K562 (cell line): ENCODE results near the gene SDR42E2. TPM values are rescaled to one million over a fixed set of nuclear protein-coding genes. Genes with fewer than 3 reads are reported as not detected.

ENCODE experiments used
- ATAC-seq: fragments of 200-7000 bp; cut with Tn5 transposase; 3 replicates; pipeline ENCODE4 v1.9.1; 2020; ENCODE audit warnings: moderate library complexity
- BruUV-seq: library from RNA; stranded (reverse); fragments of 400-500 nt; replicated peaks from 2 replicates; lab custom pipeline; 2021; lab: Mats Ljungman, UMichigan
- CTCF ChIA-PET: fragments of 300-600 bp; formaldehyde crosslinking; extraction: SDS; loops from one replicate; lab custom pipeline; 2021; ENCODE audit warnings: low intra/inter-chr PET ratio; lab: Yijun Ruan, JAX
- POLR2A ChIA-PET: fragments of 300-600, 350-650 bp; sonication (Branson Sonifier 250); formaldehyde crosslinking; extraction: SDS; loops from one replicate; lab custom pipeline; 2021; ENCODE audit warnings: antibody characterized with exemption, inconsistent platforms; lab: Yijun Ruan, JAX
- DNase-seq, 4 experiments: peaks; one replicate each; pipeline versions ENCODE4 v3.0.0 to v3.0.0-alpha.2; 2011 to 2018; ENCODE audit warnings: low spot score in 3 of 4, mixed read lengths in 3 of 4; ENCODE audit errors: extremely low read depth in 1 of 4
- FAIRE-seq: peaks from 2 replicates; lab custom pipeline; 2011; peaks lifted over from hg19 to GRCh38; lab: Jason Lieb, UNC
- H2AFZ ChIP-seq: 2 replicates; pipeline ENCODE4 v1.6.0; 2011; ENCODE audit warnings: low read depth, low read length, control low read depth, inconsistent platforms
- H3K27ac ChIP-seq: fragments of 200-600 bp; 3 replicates; pipeline ENCODE4 v1.8.0; 2011; ENCODE audit warnings: low read depth, mild to moderate bottlenecking, control low read depth, inconsistent platforms, low read length, moderate library complexity, mixed read lengths; ENCODE audit errors: extremely low read depth
- H3K27me3 ChIP-seq, 2 experiments: fragments of 300-600 bp in 1 of 2; 2 replicates in 1 of 2; 3 replicates in 1 of 2; pipeline versions ENCODE4 v1.6.0 to v1.8.0; 2011; ENCODE audit warnings: inconsistent platforms in 2 of 2, low read length in 2 of 2, mild to moderate bottlenecking in 1 of 2, mixed read lengths in 1 of 2, moderate library complexity in 1 of 2; ENCODE audit not compliant: control insufficient read depth in 2 of 2, insufficient read depth in 2 of 2
- H3K36me3 ChIP-seq: fragments of 300-600 bp; 3 replicates; pipeline ENCODE4 v1.8.0; 2011; ENCODE audit warnings: mild to moderate bottlenecking, low read length, inconsistent platforms; ENCODE audit not compliant: control insufficient read depth, insufficient read depth
- H3K4me1 ChIP-seq, 2 experiments: fragments of 200-600 bp in 1 of 2; replicated peaks in 1 of 2; 2 replicates in 1 of 2; 3 replicates in 1 of 2; pipeline versions ENCODE4 v1.5.1 to v1.8.0; 2011; ENCODE audit warnings: inconsistent platforms in 2 of 2, low read length in 2 of 2, mild to moderate bottlenecking in 1 of 2, mixed read lengths in 1 of 2, moderate library complexity in 1 of 2; ENCODE audit not compliant: control insufficient read depth in 2 of 2, insufficient read depth in 2 of 2
- H3K4me2 ChIP-seq: 2 replicates; pipeline ENCODE4 v1.6.1; 2011; ENCODE audit warnings: low read length, control low read depth, inconsistent platforms, mixed read lengths; ENCODE audit not compliant: insufficient read depth
- H3K4me3 ChIP-seq: fragments of 200-600 bp; sonication (generic), shearing (Covaris generic); 2 replicates; pipeline ENCODE4 v1.5.1; 2016; ENCODE audit warnings: control low read depth, inconsistent platforms
- H3K79me2 ChIP-seq: fragments of 200-600 bp; 3 replicates; pipeline ENCODE4 v1.8.0; 2011; ENCODE audit warnings: low read length, inconsistent platforms; ENCODE audit not compliant: control insufficient read depth, insufficient read depth
- H3K9ac ChIP-seq, 2 experiments: 2 replicates each; pipeline versions ENCODE4 v1.6.0 to v1.6.1; 2011; ENCODE audit warnings: low read depth in 2 of 2, low read length in 2 of 2, control low read depth in 1 of 2, inconsistent platforms in 1 of 2, mild to moderate bottlenecking in 1 of 2, mixed read lengths in 1 of 2; ENCODE audit not compliant: insufficient read depth in 1 of 2
- H3K9me1 ChIP-seq: one replicate; pipeline ENCODE4 v1.6.0; 2011; ENCODE audit warnings: inconsistent platforms, mild to moderate bottlenecking, low read length, moderate library complexity; ENCODE audit not compliant: control insufficient read depth, insufficient read depth
- H3K9me3 ChIP-seq: replicated peaks from 2 replicates; pipeline ENCODE4 v1.5.1; 2011; ENCODE audit warnings: low read depth, low read length, inconsistent platforms; ENCODE audit not compliant: control insufficient read depth, insufficient read depth
- H4K20me1 ChIP-seq: replicated peaks from 2 replicates; pipeline ENCODE4 v1.6.1; 2011; ENCODE audit warnings: low read length, inconsistent platforms, mixed read lengths; ENCODE audit not compliant: control insufficient read depth, insufficient read depth
- BCOR ChIP-seq: fragments of 450-650 bp; IDR thresholded peaks from 2 replicates; pipeline ENCODE4 v1.6.1; 2016
- CREM ChIP-seq: IDR thresholded peaks from 2 replicates; pipeline ENCODE4 v1.6.1; 2014; ENCODE audit warnings: antibody characterized with exemption, low read depth
- GTF2A2 ChIP-seq: IDR thresholded peaks from 2 replicates; pipeline ENCODE4 v1.6.1; 2016; ENCODE audit warnings: mild to moderate bottlenecking, missing genetic modification characterization, missing compliant biosample characterization
- HMG20B ChIP-seq: fragments of 250-450 bp; sonication (Bioruptor Pico); IDR thresholded peaks from 2 replicates; pipeline ENCODE4 v1.5.0; 2021; ENCODE audit warnings: mild to moderate bottlenecking
- HMGN3 ChIP-seq: IDR thresholded peaks from 2 replicates; pipeline ENCODE4 v1.6.1; 2011; ENCODE audit warnings: borderline replicate concordance, low read depth, mild to moderate bottlenecking, mixed read lengths, low read length; ENCODE audit not compliant: insufficient read length; ENCODE audit errors: extremely low read depth
- HOXB6 ChIP-seq: fragments of 250-450 bp; sonication (Bioruptor Pico); IDR thresholded peaks from 2 replicates; pipeline ENCODE4 v1.5.1; 2022; ENCODE audit warnings: mild to moderate bottlenecking, borderline replicate concordance
- PRPF4 ChIP-seq: fragments of 200-400 bp; formaldehyde crosslinking; IDR thresholded peaks from one replicate; pipeline ENCODE4 v1.6.1; 2017; ENCODE audit warnings: low read length, low read depth, mild to moderate bottlenecking; ENCODE audit not compliant: insufficient read depth, poor library complexity, severe bottlenecking
- RHOXF2B ChIP-seq: fragments of 250-450 bp; sonication (Bioruptor Pico); conservative IDR thresholded peaks from 2 replicates; pipeline ENCODE4 v1.5.1; 2021
- SETDB1 ChIP-seq: IDR thresholded peaks from one replicate; pipeline ENCODE4 v1.6.1; 2012; ENCODE audit warnings: low read length, control low read depth, inconsistent platforms
- U2AF2 ChIP-seq: fragments of 200-400 bp; formaldehyde crosslinking; optimal IDR thresholded peaks from 2 replicates; pipeline ENCODE3; 2017; ENCODE audit warnings: low read depth, mild to moderate bottlenecking, low read length
- YY1 ChIP-seq, 3 experiments: IDR thresholded peaks; 2 replicates each; pipeline ENCODE4 v1.6.1; 2011; ENCODE audit warnings: low read length in 2 of 3, mild to moderate bottlenecking in 2 of 3, moderate library complexity in 2 of 3, borderline replicate concordance in 1 of 3, control low read depth in 1 of 3, low read depth in 1 of 3; ENCODE audit not compliant: insufficient read depth in 3 of 3, insufficient replicate concordance in 2 of 3, control insufficient read depth in 1 of 3, insufficient read length in 1 of 3; ENCODE audit errors: extremely low read depth in 1 of 3
- ZKSCAN1 ChIP-seq: fragments of 150-350 bp; IDR thresholded peaks from 2 replicates; pipeline ENCODE4 v1.6.1; 2016; ENCODE audit warnings: low read depth, low read length
- ZNF175 ChIP-seq: fragments of 200-800 bp; sonication (Bioruptor generic); IDR thresholded peaks from 2 replicates; pipeline ENCODE4 v1.6.1; 2016; ENCODE audit warnings: low read depth, mild to moderate bottlenecking, missing genetic modification characterization, missing compliant biosample characterization
- WGBS: fragments of 100-300 bp; shearing (Covaris generic); methylation state at CpG from one replicate; pipeline ENCODE4 v1.1.6; 2016; ENCODE audit warnings: low coverage, mixed read lengths; ENCODE audit not compliant: insufficient coverage; ENCODE audit errors: missing lambda C conversion rate; 5-methylcytosine and 5-hydroxymethylcytosine counted together
- in situ Hi-C: fragments of 300-500 bp; cut with MboI; formaldehyde crosslinking; loops from 4 replicates; pipeline ENCODE4 v1.15.0; 2018; ENCODE audit warnings: inconsistent platforms, mixed read lengths
- intact Hi-C: fragments of 100-400 bp; cut with micrococcal nuclease; formaldehyde crosslinking; loops from 2 replicates; pipeline ENCODE4 v1.14.2; 2022
- polyA plus RNA-seq, 8 experiments: library from polyadenylated mRNA; depleted of rRNA in 4 of 8; stranded (reverse) in 5 of 8; unstranded in 3 of 8; fragments of >200 nt; fragmentation: Nextera tagmentation in 2 of 8; fragmentation: Illumina TruSeq in 1 of 8; extraction: Ambion mirVana in 2 of 8; extraction: Trizol in 1 of 8; gene quantifications; 2 replicates each; pipeline versions ENCODE4 v1.2.1 to v1.2.3, GENCODE V29; 2011 to 2014; ENCODE audit warnings: inconsistent platforms in 1 of 8, missing spikeins in 1 of 8
- total RNA-seq, 7 experiments: library from RNA; depleted of rRNA in 6 of 7; stranded (reverse); fragments of >200 nt in 6 of 7; fragmentation: Illumina TruSeq in 2 of 7; extraction: Trizol in 2 of 7; gene quantifications; 2 replicates each; pipeline versions ENCODE4 v1.2.1 to v1.2.3, GENCODE V29; 2011 to 2021; ENCODE audit warnings: low replicate concordance in 1 of 7
- TF ChIP-seq, protein P1 (sequence below): fragments of 250-450 bp; sonication (Bioruptor Pico); IDR thresholded peaks from 2 replicates; pipeline ENCODE4 v1.5.0; 2021; ENCODE audit warnings: mild to moderate bottlenecking, moderate library complexity

SDR42E2 gene
- total and polyA plus RNA-seq, 9 of the 15 experiments (the other 6 are each of a cell fraction or from before 2014, with no cell fraction given) = 0.03 to 0.07 (median 0.04) TPM; not detected in 4

DNA sequence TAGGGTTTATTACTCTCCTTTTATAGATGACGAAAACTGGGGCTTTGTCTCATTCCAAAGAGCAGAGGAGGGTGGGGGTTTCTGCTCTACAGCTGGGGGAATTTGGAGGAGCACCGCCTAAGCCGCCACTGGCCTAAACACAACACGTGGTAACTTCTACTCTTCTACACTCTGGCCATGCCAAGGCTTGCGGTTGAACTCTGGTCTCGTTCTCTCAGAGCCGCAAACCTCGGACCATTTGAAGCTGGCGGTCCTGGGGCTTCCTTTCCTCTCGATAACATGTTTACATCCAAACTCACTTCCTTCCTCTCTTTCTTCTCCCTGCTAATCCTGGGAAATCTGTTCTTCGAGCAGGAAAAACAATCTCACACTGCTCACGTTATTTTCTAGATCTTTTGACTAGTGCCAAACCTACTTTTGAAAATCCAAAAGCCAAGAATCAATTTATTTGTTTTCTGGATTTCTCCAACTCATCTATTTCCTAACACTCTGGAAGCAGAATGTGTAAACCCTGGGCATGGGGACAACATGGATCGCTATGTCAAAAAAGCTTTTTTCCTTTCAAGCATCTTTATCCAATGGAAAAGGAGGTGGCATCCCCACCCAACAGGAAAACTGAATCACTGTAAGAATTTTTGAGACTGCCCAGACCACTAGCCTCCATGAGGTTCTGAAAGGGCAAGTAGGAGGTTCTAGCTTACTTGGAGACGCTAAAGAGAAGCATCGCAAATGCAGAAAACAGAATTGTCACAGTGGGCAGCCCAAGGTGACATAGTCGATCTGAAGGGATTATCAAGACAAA is 30.2 kb downstream of the SDR42E2 start:
- WGBS = 22% methylated on average over 16 of the region's 16 CpGs
- intact Hi-C loops (no loop called here), in situ Hi-C loops (no loop called here)
- Histone ChIP-seq H3K27me3 (no peaks in the 10 kb centered on the region), H3K9me3 (no peaks in the 10 kb centered on the region), H3K36me3 (no peaks in the 10 kb centered on the region; the same call in 2 of the 3 replicates), H3K9ac (peak overlapping the region; percentile 32 to 92; a peak in 3 of 4 replicates), H3K79me2 (no peaks in the 10 kb centered on the region; the same call in 2 of the 3 replicates), H3K4me3 (peak overlapping the region; percentile 57), H2AFZ (peak overlapping the region; percentile 98), H3K4me2 (peak overlapping the region; percentile 95), H4K20me1 (no peaks in the 10 kb centered on the region), H3K9me1 (no peaks in the 10 kb centered on the region), H3K27ac (peak overlapping the region; percentile 96), H3K4me1 (peaks cover 25 to 32% of the 10 kb centered on the region in 2 experiments; a peak in 4 of 5 replicates)
- CTCF ChIA-PET = no interaction called here
- DNase-seq (peak; percentile 57 to 81 (median 60)), ATAC-seq (peak; percentile 16), FAIRE-seq (peak; percentile 61)
- no TSS peak for BruUV-seq
- POLR2A ChIA-PET = interaction anchor here (0.5 to 2.4 kb wide), 9 partner anchors 9 to 117 kb away, joined by 3 to 13 read pairs (median 3); partner anchors contain the start of gene POLR3E
- TF ChIP-seq YY1 (IDR thresholded peaks at IDR 0.05; ENCODE audit: borderline replicate concordance in 1 of 3, control insufficient read depth in 1 of 3, extremely low read depth in 1 of 3, insufficient read depth in 3 of 3, insufficient read length in 1 of 3, insufficient replicate concordance in 2 of 3, low read depth in 1 of 3, low read length in 2 of 3) (no peak), BCOR (no peak), ZKSCAN1 (no peak), RHOXF2B (CRISPR knock-in tag) (no peak), PRPF4 (no peak), GTF2A2 (tag) (no peak), HMGN3 (no peak), ZNF175 (no peak), SETDB1 (no peak), U2AF2 (no peak), HMG20B (CRISPR knock-in tag) (no peak), CREM (peak; percentile 21; the same call in 1 of the 2 replicates), HOXB6 (CRISPR knock-in tag) (no peak)
- TF ChIP-seq, protein P1, sequence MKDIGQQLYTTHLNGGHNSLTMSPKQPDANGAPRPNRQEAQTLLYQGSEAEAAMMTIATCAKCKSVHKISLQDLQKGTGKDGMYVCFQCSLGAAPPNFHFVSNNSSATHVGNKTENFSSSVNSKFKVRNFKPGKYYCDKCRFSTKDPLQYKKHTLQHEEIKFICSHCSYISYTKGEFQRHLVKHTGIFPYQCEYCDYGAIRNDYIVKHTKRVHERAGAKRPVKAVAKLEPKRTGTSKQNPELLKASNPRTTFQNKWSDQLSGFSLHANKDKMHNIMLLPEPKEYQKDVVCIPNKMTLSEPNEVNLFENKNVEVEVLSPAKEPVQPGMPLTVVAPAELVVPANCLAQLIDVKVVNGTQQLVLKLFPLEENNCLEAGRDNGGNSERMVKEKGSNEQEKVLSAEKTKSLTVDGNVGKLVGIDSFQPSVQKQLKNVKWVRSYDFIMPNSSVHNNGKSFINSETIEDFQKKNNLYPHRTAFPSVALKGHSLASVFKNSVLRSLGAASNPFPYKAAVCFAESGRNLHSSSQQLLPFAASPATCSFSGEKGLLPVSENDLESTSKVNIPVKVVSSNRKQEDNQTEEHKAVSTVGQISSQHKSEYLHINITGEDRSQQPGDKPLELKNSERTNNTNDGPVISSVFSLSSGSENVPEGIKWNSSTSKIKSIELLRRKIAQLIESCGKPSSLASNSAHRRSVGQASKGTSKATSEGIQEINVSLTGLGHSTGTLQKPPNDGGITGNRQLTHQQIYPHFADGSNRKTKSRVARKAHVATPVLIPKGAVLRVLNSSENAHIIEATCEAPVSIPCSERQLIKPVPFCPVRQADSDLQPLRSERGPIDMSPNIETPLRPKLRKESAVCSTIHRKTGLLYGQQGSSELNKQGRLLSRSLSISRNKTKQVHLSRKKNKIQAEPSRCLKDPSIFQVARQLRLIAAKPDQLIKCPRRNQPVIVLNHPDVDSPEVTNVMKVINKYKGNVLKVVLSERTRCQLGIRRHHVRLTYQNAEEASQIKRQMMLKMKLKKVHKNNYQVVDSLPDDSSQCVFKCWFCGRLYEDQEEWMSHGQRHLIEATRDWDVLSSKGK = no peak
